GM19395 (cell line): ENCODE data around the gene LIF.

Experiments used
- ATAC-seq: cut with Tn5 transposase; IDR thresholded peaks from one replicate; pipeline ENCODE4 v1.9.1; 2021; ENCODE audit warnings: mild to moderate bottlenecking, moderate library complexity; ENCODE audit not compliant: unreplicated experiment

Gene LIF

DNA sequence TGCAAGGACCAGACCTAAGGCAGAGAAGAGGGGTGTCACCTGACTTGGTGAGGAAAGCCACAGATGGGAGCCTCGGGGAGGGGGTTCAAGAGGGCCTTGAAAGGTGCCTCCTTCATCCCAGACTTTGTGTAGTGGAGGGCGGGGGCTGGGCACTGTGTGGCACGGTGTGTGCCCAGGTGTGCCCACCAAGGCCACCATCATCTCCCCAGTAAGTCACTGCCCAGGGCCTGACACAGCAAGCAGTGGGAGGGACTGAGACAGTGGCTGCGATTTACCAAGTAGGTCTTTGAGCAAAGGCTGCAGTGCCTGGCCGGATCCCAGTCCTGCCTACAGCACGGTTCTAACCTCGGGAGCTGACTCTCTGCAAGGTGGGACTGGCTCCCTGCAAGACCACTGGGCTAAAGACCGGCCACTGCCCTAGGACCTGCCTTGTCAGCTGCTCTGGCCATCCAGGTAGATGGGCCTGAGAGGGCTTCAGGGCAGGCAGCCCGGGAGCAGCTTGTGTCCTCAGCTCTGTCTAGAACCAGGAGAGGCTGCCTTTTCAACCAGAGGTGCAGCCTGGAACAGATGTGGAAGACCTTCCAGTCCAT lies 18.7 kb upstream of the LIF start:
- ATAC-seq = no peak

DNA sequence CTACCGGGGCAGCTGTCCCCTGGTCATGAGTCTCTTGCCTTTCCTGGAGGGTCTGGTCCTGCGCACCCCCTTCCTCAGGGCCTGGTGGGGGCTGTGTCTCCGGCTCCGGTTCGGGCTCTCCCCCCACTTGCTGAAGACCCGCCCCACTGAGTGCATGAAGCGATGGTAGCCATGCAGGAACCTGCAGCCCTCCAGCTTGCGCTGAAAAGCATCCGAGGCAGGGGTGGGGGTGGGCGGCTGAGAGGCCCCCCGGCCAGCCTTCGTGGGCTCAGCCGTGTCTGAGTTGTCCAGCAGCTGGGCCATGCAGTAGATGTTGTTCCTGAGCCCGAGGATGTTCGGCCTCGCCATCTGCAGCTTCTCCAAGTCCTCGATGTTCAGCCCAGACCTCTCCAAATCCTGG lies 17.3 kb upstream of the LIF start:
- no peak for ATAC-seq

DNA sequence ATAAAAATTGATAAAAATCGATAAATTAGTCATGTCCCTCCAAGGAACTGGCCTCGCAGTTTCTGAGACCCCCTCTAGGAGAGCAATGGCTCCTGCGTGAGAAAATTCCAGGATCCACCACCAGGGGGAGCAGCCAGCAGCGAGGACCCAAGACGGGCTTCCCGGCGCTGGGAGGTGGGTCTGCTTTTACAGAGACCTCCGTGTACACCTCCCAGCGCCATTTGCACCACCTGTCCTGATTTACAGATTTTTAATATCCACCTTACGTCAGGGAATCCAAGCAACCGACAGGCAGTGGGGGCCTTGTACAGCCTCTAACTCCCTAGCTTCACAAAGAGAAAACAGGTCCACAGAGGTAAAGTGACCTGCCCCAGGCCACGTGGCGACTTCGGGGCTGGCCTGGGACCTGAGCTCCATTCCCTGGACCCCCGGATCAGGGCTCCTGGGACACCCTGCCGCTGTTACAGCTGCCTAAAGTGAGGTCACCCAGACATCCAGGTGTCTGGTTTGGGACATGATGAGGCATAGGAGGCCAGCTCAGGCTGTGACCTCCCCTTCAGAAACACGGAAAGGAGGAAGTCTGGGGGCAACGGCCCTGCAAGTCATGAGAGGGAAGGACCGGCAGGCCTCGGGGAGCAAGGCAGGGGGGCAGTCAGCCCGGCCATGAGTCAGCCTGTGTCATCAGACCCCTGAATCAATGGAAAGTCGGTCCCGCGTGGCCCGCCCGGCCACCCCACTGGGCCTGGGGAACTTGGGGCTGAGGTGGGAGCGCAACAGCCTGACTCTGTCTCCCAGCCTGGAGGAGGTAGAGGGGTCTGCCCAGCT lies 16.6 kb upstream of the LIF start:
- no peak for ATAC-seq

DNA sequence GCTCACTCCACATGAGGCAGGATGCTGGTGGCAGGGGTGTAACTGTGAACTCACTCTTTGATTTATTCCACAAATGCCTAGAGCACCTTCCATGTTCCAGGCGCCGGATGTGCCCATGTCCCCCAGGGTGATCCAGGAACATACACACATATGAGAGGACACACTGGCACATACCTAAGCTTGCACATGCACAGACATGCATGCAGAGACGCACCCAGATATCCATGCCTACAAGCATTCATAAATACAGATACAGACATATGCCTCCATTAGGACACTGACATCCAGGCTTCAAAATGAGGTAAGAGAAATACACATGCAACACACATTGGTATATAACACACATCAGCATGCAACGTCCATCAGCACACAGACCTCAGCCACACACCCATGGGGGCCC lies 15.6 kb upstream of the LIF start:
- no peak for ATAC-seq

DNA sequence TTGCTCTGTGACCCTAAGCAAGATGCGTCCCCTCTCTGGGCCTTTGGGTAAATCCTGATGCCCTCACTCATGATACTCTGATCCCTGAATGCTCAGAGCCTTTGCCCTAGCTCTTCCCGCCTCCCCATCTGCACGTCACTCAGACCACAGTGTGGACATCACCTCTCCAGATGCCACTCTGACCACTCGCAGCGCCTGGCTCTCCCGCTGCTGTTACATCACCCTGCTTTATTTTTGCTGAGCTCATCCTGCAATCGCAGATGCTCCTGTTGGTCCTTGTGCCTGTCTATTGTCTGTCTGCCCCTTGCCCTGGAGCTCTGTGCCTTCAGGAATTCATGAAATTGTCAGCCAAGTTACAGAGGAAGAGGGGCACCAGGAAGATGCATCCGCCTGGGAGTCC lies 14.6 kb upstream of the LIF start:
- no peak for ATAC-seq

DNA sequence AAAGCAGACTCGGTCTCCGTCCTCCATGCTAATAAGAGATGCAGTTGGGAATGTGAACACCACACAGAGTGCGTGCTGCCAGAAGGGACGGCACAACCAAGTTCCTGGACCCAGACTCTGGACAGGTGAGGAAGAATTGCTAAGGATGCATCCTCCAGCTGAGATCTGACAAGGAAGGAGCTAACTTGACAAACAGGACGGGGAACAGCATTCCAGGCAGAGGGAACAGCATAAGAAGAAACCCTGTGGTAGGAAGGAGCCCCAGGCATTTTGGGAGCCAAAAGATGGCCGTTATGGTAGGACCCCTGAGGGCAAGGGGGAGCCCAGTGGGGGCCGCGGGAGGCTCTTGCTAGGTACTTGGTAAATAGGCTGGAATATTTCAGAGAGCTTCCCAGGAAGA lies 14.1 kb upstream of the LIF start:
- no peak for ATAC-seq

DNA sequence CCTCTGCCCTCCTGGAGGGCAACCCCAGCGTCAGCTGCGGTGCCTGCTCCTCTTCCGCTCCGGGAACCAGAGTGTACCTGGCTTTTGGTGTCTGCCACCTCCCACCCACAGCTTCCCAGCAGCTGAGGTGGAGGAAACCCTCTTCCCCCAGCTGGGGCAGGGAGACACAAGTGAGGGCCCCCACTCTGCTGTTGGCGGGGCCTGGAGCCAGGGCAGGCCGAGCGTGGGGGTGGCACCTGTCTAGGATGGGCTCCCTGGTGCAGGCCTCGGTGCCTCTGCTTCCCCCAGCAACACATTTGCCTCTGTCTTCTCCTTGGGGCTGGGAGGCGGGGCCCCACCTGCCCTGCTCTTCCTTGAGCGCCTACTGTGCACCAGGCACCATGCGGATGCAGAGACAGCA lies 13.7 kb upstream of the LIF start:
- ATAC-seq = no peak

DNA sequence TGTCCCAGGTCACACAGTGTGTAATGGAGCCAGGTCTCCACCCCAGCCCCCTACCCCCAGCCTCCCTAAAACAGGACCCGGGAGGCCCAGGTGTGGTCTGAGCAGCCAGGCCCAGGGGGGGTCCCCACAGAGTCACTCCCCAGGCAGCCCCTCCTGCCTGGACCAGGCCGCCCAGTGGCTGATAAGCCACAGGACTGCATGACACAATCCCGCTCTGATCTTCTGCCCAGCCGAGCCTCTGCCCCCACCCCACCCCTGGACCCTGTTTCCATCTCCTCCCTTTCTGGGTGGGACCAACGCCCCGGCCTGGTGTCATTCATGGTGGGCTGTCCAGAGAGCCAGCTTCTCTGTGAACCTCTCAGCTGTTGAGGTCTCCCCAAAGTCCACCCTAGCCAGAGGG lies 7.8 kb upstream of the LIF start:
- ATAC-seq = no peak

DNA sequence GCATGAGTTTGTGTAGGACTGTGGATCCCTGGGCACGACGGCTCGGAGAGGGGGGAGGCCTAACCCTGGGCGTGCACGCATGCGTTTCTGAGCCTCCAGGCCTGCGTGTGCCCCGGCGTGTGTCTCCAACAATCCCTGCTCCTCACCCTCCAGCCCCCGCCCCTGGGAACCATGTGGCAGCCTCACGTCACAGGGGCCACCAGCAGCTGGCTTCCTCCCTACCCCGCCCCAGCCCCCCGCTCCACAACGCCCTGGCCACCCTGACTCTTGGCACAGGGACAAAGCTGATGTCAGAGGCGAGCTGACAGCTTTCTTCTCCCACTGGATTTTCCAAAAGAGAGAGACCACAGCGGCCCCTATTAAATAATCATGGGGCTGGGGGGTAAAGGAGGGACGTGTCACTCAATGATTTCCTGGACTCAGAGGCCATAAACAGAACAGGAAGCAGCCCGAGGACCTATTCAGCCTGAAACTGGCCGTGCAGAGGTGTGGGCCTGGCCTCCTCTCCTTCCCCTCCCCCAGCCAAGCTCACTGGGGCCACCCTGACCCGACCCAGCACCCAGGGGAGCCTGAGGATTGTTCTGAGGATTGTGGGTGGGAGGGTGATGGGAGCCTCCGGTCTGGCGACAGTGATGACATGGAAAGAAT lies 6.8 kb upstream of the LIF start:
- ATAC-seq = no peak

DNA sequence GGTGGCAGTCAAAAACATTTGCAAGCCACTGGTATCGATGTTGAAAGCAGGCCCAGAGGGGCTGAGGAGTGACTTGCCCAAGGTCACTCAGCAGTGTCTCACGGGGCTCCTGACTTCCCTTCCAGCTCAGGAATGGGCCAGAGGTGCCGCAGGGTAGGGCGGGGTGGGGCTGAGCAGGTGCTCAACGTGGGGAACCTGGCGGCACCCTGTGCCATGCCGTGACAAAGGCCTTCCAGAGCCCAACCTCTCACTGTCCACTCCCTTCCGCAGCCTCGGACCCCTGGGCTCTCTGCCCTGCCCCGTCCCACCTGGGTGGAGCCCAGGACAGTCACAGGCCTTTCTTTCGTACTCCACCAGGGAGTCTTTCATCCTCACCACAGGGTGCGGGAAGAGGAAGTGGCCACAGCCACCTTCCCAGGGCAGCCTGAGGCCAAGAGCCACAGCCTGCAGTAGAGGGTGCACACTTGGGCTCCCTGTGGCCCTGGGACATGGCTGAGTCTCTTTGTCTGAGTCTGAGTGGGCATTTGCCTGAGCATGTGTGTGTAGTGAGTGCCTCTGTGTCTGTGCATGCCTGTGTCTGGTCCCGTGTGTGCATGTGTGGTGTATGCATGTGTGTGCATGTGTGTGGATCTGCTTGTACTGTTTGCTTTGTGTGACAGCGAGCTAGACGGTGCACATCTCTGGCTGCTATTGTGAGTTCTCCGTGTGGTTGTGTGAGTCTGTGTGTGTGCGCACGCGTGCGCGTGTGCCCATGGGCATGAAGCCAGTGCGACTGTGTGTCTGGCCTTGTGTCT lies 6.0 kb upstream of the LIF start:
- no peak for ATAC-seq

DNA sequence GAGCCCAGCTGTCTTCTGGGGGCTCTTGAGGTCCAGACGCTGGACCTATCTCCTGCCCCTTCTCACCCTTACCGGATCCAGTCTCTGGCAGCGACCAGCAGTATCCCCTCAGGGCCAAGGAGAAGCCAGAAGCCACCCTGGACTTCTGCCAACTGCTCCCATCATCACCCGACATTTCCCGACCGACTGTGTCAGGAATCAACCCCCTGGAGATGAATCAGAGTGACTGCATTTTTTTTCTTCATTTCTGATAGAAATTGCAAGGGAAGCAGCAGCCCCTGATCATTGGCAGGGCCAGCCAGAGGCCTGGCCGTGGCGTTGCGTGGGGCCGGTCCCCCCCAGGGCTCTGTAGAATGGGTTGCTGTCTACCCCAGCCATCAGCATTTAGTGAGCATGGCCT lies 5.2 kb upstream of the LIF start:
- no peak for ATAC-seq

DNA sequence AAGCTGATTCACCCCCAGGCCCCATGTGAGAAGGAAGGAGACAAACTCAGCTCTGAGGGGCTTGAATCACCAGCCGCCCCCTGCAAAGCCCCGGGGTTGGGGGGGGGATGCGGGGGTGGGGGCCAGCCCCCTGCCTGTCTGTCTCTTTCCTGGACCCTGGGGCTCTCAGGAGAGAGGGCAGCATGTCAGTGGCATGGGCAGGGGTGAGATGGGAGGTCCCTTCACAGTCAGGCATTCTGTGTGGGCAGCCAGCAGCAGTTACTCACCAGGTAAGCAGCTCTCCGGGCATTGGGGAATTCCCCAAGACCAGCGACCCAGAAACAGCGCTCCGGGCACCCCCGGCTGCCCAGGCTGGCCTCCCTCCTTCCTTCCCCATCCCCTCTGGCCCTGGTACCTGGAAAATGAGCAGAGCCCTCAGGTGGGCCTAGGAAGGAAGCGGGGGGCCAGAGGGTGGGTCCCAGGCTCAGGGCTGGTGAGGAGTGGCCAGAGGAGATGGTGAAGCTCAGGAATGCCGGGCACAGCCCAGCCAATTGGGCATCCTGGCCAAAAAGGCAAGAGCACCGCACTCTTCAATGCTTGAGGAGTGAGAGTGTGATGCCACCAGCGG lies 4.2 kb upstream of the LIF start:
- ATAC-seq = no peak

DNA sequence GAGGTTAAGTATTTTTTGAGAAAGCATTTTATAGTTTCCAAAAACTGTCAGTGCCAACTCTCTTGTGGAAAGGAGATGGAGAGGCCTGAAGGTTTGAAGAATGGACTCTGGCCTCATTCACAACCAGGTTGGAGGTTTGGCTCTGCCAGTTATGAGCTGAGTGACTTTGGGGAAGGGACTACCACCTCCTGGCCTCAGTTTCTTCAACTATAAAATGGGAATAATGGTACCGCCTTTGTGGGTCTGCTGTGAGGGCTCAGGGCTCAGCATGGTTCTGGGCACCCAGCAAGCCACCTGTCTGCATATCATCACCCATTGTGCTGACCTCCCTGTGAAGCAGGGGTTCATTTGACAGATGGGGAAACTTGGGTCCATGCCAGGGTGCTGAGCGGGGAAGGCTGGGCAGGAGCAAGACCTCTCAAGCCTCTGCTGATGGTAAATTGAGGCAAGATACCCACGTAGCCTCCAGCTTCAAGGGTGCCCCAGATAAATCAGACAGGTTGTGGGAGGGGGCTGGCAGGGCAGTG lies 3.5 kb upstream of the LIF start:
- ATAC-seq = no peak

DNA sequence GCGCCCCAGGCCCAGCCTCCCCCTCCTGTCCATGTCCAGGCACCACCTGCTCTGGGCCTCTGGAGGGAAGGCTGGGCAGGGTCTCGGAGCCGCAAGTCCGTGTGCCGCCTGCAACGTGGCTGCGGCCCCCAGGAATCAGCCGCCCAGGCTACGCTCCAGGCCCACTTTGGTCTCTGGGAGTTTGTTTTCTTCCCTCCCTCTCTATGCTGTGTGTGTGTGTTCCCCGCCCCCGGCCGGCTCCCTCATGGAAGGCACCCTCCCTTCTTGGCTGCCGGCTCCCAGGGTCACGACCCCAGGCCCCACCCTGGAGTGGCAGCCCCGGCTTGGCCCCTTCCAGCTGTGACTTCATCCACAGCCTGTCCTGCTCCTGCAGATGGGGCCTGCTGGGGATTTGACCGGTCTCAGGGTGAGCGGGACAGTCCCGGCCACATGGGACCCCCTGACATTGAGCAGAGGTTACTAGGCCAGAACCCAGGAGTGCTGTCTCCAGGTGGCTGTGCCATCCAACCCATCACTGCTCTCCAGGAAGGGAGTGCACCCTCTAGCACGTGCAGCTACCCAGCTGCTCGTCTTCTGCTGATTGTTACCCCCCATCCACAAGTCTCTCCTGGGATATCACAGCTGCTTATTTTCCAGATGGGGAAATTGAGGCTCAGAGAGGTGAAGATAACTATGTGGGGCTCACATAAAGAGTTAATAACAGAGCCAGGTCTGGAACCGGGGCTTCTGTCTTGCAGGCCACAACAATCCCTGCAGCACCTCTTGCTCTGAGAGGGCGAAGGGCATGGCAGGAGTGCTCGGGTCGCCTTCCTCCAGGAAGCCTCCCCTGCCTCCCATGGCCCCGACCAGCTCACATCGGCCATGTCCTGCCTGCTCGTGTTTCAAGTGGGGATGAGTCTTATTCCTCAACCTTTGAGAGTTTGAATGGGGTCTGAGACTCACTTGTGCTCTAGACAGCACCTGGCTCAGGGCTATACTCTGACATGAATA lies 2.8 kb upstream of the LIF start:
- ATAC-seq = no peak

DNA sequence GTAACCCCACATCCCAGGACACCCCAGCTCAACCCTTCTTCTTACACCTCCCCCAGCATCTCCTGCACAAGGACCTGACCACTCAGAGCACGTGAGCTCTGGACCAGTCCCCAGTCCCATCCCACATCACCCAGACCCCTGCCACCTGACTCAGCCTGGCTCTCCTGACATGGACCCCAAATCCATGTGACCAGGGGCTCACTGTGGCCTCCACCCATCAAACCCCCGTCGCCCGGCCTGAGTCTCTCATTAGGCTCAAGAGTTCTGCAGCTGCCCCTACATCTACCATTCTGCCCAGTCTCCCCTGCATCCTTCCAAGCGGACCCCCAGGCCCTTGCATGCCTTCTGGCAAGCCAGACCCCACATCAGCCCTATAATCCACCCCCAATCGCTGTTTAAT lies 1.9 kb upstream of the LIF start:
- no peak for ATAC-seq

DNA sequence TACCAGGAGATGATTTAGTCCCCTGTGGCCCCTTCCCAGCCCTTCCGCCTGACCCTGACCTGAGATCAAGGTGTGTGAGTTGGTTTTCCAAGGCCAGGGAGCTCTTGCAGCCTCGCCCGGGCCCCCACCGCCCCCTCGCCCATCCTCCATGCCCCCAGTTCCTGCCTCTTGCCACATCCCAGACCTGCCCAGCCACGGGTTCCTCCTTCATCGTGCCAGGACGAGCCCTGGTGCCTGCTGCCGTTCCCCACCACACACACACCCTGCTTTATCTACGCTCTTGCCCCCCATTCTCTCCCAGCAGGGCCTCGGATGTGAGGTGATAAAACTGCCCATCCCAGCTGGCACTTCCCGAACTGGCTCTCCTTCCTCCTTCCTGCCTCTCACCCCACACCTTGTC lies 1.4 kb upstream of the LIF start:
- no peak for ATAC-seq

DNA sequence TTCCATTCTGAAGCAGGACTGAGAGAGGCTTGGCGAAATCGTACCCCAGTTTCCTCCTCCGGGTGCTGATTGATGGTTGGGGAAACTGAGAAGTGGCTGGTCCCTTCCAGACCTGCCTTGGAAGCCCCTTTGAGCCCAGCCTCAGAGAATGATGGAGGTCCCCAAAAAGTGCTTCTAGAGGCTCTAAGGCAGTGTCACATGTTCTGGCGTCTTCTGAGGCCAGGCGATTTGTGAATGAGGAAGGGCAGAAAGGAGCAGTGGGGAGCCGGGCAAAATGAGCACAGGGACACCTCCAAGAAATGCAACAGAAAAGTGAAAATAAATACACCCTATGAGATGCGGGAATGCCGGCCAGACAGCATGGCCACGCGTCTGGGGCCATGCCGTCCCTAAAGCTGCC lies 1.0 kb upstream of the LIF start:
- no peak for ATAC-seq

DNA sequence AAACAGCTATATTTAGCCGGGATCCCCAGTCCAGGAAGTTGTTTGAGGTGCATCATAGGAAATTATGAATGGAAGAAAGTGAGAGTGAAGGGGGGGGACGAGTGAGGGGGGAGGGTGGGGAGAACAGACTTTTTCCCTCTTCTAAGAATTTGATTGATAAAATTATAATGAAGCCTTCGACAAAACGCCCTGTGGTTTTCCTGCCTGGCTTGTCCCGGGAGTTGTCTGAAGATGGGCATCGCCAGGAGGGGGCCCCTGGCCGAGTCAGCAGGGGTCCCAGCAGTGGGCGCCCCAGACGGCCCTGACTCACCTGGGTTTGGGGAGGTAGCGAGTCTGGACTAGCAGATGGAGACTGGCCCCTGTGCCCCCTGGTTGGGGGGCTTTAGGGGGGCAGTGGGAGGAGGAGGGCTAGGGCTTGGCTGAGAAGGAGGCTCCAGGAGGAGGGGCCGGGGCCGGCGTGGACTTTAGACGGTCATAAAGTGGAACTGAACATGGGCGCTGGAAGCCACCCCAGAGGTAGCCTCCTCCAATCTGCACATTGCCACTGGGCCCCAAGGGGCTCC lies 336 bp upstream of the LIF start:
- no peak for ATAC-seq

DNA sequence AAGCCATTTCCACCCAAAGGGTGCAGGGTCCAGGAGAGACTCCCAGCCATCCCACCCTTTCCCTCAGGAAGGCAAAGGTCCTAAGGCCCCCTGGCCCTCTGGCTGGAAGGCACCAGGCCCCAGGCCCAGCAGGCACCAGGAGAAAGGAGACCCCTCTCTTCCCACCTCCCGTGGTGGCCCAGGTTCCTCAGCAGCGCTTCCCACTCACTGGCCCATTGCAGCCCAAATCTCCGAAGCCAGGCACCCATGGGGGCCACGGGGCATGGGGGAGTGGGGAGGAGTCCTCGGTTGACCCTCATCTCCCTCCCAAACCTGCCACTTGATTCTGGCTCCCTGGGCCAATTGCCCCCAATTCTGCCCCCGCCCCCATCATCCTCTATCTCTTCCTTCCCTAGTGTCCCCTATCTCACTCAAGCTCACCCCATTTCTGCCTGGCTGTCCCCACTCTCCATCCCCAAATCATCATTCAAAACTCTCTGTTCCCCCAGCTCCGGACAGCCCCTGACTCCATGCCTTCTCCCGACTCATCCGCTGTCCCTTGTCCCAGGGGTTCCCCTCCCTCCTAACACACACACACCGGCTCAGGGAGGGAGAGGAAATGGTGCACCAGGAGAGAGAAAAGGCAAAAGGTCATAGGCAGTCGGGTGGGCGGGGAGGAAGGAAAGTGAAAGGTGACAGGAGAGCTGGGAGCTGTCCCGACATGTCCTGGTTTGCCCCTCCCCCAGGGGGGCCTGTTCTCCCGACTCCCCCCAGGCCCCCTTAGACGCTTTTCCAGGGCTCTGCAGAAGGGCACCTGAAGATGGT lies 1.2 kb downstream of the LIF start:
- ATAC-seq = no peak
